K562 (cell line): Measurements from ENCODE around the gene AMMECR1. TPM values are rescaled to one million over a fixed set of nuclear protein-coding genes. Genes with fewer than 3 reads are reported as not detected.

Source experiments
- ATAC-seq: fragments of 200-7000 bp; cut with Tn5 transposase; 3 replicates; pipeline ENCODE4 v1.9.1; 2020; ENCODE audit warnings: moderate library complexity
- BruUV-seq: library from RNA; stranded (reverse); fragments of 400-500 nt; replicated peaks from 2 replicates; lab custom pipeline; 2021; lab: Mats Ljungman, UMichigan
- CTCF ChIA-PET: fragments of 300-600 bp; formaldehyde crosslinking; extraction: SDS; loops from one replicate; lab custom pipeline; 2021; ENCODE audit warnings: low intra/inter-chr PET ratio; lab: Yijun Ruan, JAX
- POLR2A ChIA-PET: fragments of 300-600, 350-650 bp; sonication (Branson Sonifier 250); formaldehyde crosslinking; extraction: SDS; loops from one replicate; lab custom pipeline; 2021; ENCODE audit warnings: antibody characterized with exemption, inconsistent platforms; lab: Yijun Ruan, JAX
- DNase-seq, 4 experiments: peaks; one replicate each; pipeline versions ENCODE4 v3.0.0 to v3.0.0-alpha.2; 2011 to 2018; ENCODE audit warnings: low spot score in 3 of 4, mixed read lengths in 3 of 4; ENCODE audit errors: extremely low read depth in 1 of 4
- FAIRE-seq: peaks from 2 replicates; lab custom pipeline; 2011; peaks lifted over from hg19 to GRCh38; lab: Jason Lieb, UNC
- H2AFZ ChIP-seq: 2 replicates; pipeline ENCODE4 v1.6.0; 2011; ENCODE audit warnings: low read depth, low read length, control low read depth, inconsistent platforms
- H3K27ac ChIP-seq: fragments of 200-600 bp; 3 replicates; pipeline ENCODE4 v1.8.0; 2011; ENCODE audit warnings: low read depth, mild to moderate bottlenecking, control low read depth, inconsistent platforms, low read length, moderate library complexity, mixed read lengths; ENCODE audit errors: extremely low read depth
- H3K27me3 ChIP-seq, 2 experiments: fragments of 300-600 bp in 1 of 2; 2 replicates in 1 of 2; 3 replicates in 1 of 2; pipeline versions ENCODE4 v1.6.0 to v1.8.0; 2011; ENCODE audit warnings: inconsistent platforms in 2 of 2, low read length in 2 of 2, mild to moderate bottlenecking in 1 of 2, mixed read lengths in 1 of 2, moderate library complexity in 1 of 2; ENCODE audit not compliant: control insufficient read depth in 2 of 2, insufficient read depth in 2 of 2
- H3K36me3 ChIP-seq: fragments of 300-600 bp; 3 replicates; pipeline ENCODE4 v1.8.0; 2011; ENCODE audit warnings: mild to moderate bottlenecking, low read length, inconsistent platforms; ENCODE audit not compliant: control insufficient read depth, insufficient read depth
- H3K4me1 ChIP-seq, 2 experiments: fragments of 200-600 bp in 1 of 2; replicated peaks in 1 of 2; 2 replicates in 1 of 2; 3 replicates in 1 of 2; pipeline versions ENCODE4 v1.5.1 to v1.8.0; 2011; ENCODE audit warnings: inconsistent platforms in 2 of 2, low read length in 2 of 2, mild to moderate bottlenecking in 1 of 2, mixed read lengths in 1 of 2, moderate library complexity in 1 of 2; ENCODE audit not compliant: control insufficient read depth in 2 of 2, insufficient read depth in 2 of 2
- H3K4me2 ChIP-seq: 2 replicates; pipeline ENCODE4 v1.6.1; 2011; ENCODE audit warnings: low read length, control low read depth, inconsistent platforms, mixed read lengths; ENCODE audit not compliant: insufficient read depth
- H3K4me3 ChIP-seq: fragments of 200-600 bp; sonication (generic), shearing (Covaris generic); 2 replicates; pipeline ENCODE4 v1.5.1; 2016; ENCODE audit warnings: control low read depth, inconsistent platforms
- H3K79me2 ChIP-seq: fragments of 200-600 bp; 3 replicates; pipeline ENCODE4 v1.8.0; 2011; ENCODE audit warnings: low read length, inconsistent platforms; ENCODE audit not compliant: control insufficient read depth, insufficient read depth
- H3K9ac ChIP-seq, 2 experiments: 2 replicates each; pipeline versions ENCODE4 v1.6.0 to v1.6.1; 2011; ENCODE audit warnings: low read depth in 2 of 2, low read length in 2 of 2, control low read depth in 1 of 2, inconsistent platforms in 1 of 2, mild to moderate bottlenecking in 1 of 2, mixed read lengths in 1 of 2; ENCODE audit not compliant: insufficient read depth in 1 of 2
- H3K9me1 ChIP-seq: one replicate; pipeline ENCODE4 v1.6.0; 2011; ENCODE audit warnings: inconsistent platforms, mild to moderate bottlenecking, low read length, moderate library complexity; ENCODE audit not compliant: control insufficient read depth, insufficient read depth
- H3K9me3 ChIP-seq: replicated peaks from 2 replicates; pipeline ENCODE4 v1.5.1; 2011; ENCODE audit warnings: low read depth, low read length, inconsistent platforms; ENCODE audit not compliant: control insufficient read depth, insufficient read depth
- H4K20me1 ChIP-seq: replicated peaks from 2 replicates; pipeline ENCODE4 v1.6.1; 2011; ENCODE audit warnings: low read length, inconsistent platforms, mixed read lengths; ENCODE audit not compliant: control insufficient read depth, insufficient read depth
- DPF2 ChIP-seq: fragments of 450-650 bp; IDR thresholded peaks from 2 replicates; pipeline ENCODE4 v1.6.1; 2016
- FOXA3 ChIP-seq, 2 experiments: fragments of 450-650 bp in 1 of 2; sonication (generic) in 1 of 2; formaldehyde crosslinking; IDR thresholded peaks in 1 of 2; conservative IDR thresholded peaks in 1 of 2; 2 replicates each; pipeline versions ENCODE4 v1.4.0 to v1.8.0; 2020 to 2022; ENCODE audit warnings: mild to moderate bottlenecking in 2 of 2, missing genetic modification reagents in 1 of 2
- FOXK2 ChIP-seq, 2 experiments: fragments of 450-650 bp; IDR thresholded peaks in 1 of 2; conservative IDR thresholded peaks in 1 of 2; 2 replicates each; pipeline ENCODE4 v1.6.1; 2016; ENCODE audit warnings: low read depth in 2 of 2, mild to moderate bottlenecking in 1 of 2
- GABPB1 ChIP-seq: sonication (generic); formaldehyde crosslinking; IDR thresholded peaks from 2 replicates; pipeline ENCODE4 v1.8.0; 2022; ENCODE audit warnings: mild to moderate bottlenecking, missing genetic modification reagents
- HDAC3 ChIP-seq: fragments of 450-650 bp; IDR thresholded peaks from 2 replicates; pipeline ENCODE4 v1.6.1; 2018; ENCODE audit warnings: borderline replicate concordance, mild to moderate bottlenecking, moderate library complexity; ENCODE audit not compliant: partially characterized antibody
- HSF4 ChIP-seq: fragments of 250-450 bp; sonication (Bioruptor Pico); IDR thresholded peaks from 2 replicates; pipeline ENCODE4 v2.1.2; 2022; ENCODE audit warnings: mild to moderate bottlenecking, moderate library complexity, borderline replicate concordance
- KAT7 ChIP-seq: sonication (generic); formaldehyde crosslinking; IDR thresholded peaks from 2 replicates; pipeline ENCODE4 v1.8.0; 2022; ENCODE audit warnings: missing genetic modification reagents, mild to moderate bottlenecking, borderline replicate concordance
- NR1H2 ChIP-seq: sonication (generic); formaldehyde crosslinking; IDR thresholded peaks from 2 replicates; pipeline ENCODE4 v1.4.0; 2020; ENCODE audit warnings: mild to moderate bottlenecking, missing genetic modification reagents
- YY1 ChIP-seq, 3 experiments: IDR thresholded peaks; 2 replicates each; pipeline ENCODE4 v1.6.1; 2011; ENCODE audit warnings: low read length in 2 of 3, mild to moderate bottlenecking in 2 of 3, moderate library complexity in 2 of 3, borderline replicate concordance in 1 of 3, control low read depth in 1 of 3, low read depth in 1 of 3; ENCODE audit not compliant: insufficient read depth in 3 of 3, insufficient replicate concordance in 2 of 3, control insufficient read depth in 1 of 3, insufficient read length in 1 of 3; ENCODE audit errors: extremely low read depth in 1 of 3
- ZNF124 ChIP-seq: sonication (generic); formaldehyde crosslinking; IDR thresholded peaks from 2 replicates; pipeline ENCODE4 v1.8.1; 2022; ENCODE audit warnings: missing genetic modification reagents
- ZNF184 ChIP-seq: sonication (generic); formaldehyde crosslinking; IDR thresholded peaks from 2 replicates; pipeline ENCODE4 v1.5.0; 2020; ENCODE audit warnings: missing genetic modification reagents
- WGBS: fragments of 100-300 bp; shearing (Covaris generic); methylation state at CpG from one replicate; pipeline ENCODE4 v1.1.6; 2016; ENCODE audit warnings: low coverage, mixed read lengths; ENCODE audit not compliant: insufficient coverage; ENCODE audit errors: missing lambda C conversion rate; 5-methylcytosine and 5-hydroxymethylcytosine counted together
- in situ Hi-C: fragments of 300-500 bp; cut with MboI; formaldehyde crosslinking; loops from 4 replicates; pipeline ENCODE4 v1.15.0; 2018; ENCODE audit warnings: inconsistent platforms, mixed read lengths
- intact Hi-C: fragments of 100-400 bp; cut with micrococcal nuclease; formaldehyde crosslinking; loops from 2 replicates; pipeline ENCODE4 v1.14.2; 2022
- polyA plus RNA-seq, 8 experiments: library from polyadenylated mRNA; depleted of rRNA in 4 of 8; stranded (reverse) in 5 of 8; unstranded in 3 of 8; fragments of >200 nt; fragmentation: Nextera tagmentation in 2 of 8; fragmentation: Illumina TruSeq in 1 of 8; extraction: Ambion mirVana in 2 of 8; extraction: Trizol in 1 of 8; gene quantifications; 2 replicates each; pipeline versions ENCODE4 v1.2.1 to v1.2.3, GENCODE V29; 2011 to 2014; ENCODE audit warnings: inconsistent platforms in 1 of 8, missing spikeins in 1 of 8
- total RNA-seq, 7 experiments: library from RNA; depleted of rRNA in 6 of 7; stranded (reverse); fragments of >200 nt in 6 of 7; fragmentation: Illumina TruSeq in 2 of 7; extraction: Trizol in 2 of 7; gene quantifications; 2 replicates each; pipeline versions ENCODE4 v1.2.1 to v1.2.3, GENCODE V29; 2011 to 2021; ENCODE audit warnings: low replicate concordance in 1 of 7
- TF ChIP-seq, protein P1 (sequence below): fragments of 450-650 bp; IDR thresholded peaks from 2 replicates; pipeline ENCODE4 v1.6.1; 2017; ENCODE audit warnings: antibody characterized with exemption, mild to moderate bottlenecking
- TF ChIP-seq, protein P2 (sequence below), 2 experiments: fragments of 450-650 bp; conservative IDR thresholded peaks; 2 replicates each; pipeline ENCODE4 v1.6.1; 2017; ENCODE audit warnings: mild to moderate bottlenecking in 2 of 2, moderate library complexity in 2 of 2
- TF ChIP-seq, protein P3 (sequence below): sonication (generic); formaldehyde crosslinking; IDR thresholded peaks from 2 replicates; pipeline ENCODE4 v1.8.0; 2022; ENCODE audit warnings: mild to moderate bottlenecking, missing genetic modification reagents

The AMMECR1 gene
- total and polyA plus RNA-seq, 9 of the 15 experiments (the other 6 are each of a cell fraction or from before 2014, with no cell fraction given): 13.9 to 36.7 (median 23.6) TPM

DNA sequence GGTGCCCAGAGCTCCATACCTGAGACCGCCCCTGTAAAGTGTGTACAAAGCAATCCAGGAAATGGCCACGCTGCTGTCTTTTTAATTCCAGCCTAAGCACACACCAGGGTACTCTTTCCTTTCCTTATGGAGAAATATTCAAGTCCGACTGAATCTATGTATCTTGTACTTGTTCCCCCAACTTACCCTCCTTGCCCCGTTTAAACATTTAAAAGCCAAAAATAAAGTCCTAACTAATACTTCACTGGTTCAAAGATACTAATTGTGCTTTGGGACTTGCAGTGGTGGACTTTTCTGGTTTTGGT is 731 bp upstream of the AMMECR1 start:
- DNase-seq (no peak), FAIRE-seq (no peak), ATAC-seq (peak; percentile 7)
- peaks cover 2% of the 10 kb centered on the region; the same call in 1 of the 3 replicates for H3K36me3 ChIP-seq
- no peak for TF ChIP-seq FOXA3 (CRISPR knock-in tag; conservative IDR thresholded peaks at IDR 0.05 in 1 of 2, IDR thresholded peaks at IDR 0.05 in 1 of 2)
- TF ChIP-seq GABPB1 (CRISPR knock-in tag): 0 out of 2 replicates have a peak, but pooled peaks have one; percentile 10
- TF ChIP-seq, protein P1, sequence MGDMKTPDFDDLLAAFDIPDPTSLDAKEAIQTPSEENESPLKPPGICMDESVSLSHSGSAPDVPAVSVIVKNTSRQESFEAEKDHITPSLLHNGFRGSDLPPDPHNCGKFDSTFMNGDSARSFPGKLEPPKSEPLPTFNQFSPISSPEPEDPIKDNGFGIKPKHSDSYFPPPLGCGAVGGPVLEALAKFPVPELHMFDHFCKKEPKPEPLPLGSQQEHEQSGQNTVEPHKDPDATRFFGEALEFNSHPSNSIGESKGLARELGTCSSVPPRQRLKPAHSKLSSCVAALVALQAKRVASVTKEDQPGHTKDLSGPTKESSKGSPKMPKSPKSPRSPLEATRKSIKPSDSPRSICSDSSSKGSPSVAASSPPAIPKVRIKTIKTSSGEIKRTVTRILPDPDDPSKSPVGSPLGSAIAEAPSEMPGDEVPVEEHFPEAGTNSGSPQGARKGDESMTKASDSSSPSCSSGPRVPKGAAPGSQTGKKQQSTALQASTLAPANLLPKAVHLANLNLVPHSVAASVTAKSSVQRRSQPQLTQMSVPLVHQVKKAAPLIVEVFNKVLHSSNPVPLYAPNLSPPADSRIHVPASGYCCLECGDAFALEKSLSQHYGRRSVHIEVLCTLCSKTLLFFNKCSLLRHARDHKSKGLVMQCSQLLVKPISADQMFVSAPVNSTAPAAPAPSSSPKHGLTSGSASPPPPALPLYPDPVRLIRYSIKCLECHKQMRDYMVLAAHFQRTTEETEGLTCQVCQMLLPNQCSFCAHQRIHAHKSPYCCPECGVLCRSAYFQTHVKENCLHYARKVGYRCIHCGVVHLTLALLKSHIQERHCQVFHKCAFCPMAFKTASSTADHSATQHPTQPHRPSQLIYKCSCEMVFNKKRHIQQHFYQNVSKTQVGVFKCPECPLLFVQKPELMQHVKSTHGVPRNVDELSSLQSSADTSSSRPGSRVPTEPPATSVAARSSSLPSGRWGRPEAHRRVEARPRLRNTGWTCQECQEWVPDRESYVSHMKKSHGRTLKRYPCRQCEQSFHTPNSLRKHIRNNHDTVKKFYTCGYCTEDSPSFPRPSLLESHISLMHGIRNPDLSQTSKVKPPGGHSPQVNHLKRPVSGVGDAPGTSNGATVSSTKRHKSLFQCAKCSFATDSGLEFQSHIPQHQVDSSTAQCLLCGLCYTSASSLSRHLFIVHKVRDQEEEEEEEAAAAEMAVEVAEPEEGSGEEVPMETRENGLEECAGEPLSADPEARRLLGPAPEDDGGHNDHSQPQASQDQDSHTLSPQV: peak; percentile 77; the same call in 1 of the 2 replicates
- TF ChIP-seq, protein P2, sequence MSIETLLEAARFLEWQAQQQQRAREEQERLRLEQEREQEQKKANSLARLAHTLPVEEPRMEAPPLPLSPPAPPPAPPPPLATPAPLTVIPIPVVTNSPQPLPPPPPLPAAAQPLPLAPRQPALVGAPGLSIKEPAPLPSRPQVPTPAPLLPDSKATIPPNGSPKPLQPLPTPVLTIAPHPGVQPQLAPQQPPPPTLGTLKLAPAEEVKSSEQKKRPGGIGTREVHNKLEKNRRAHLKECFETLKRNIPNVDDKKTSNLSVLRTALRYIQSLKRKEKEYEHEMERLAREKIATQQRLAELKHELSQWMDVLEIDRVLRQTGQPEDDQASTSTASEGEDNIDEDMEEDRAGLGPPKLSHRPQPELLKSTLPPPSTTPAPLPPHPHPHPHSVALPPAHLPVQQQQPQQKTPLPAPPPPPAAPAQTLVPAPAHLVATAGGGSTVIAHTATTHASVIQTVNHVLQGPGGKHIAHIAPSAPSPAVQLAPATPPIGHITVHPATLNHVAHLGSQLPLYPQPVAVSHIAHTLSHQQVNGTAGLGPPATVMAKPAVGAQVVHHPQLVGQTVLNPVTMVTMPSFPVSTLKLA (conservative IDR thresholded peaks at IDR 0.05): 0 out of 4 replicates have a peak, but pooled peaks of 1 of the 2 experiments have one; percentile 2
- peak; percentile 21 for TF ChIP-seq HDAC3
- TF ChIP-seq DPF2: peak; percentile 5; the same call in 1 of the 2 replicates
- TF ChIP-seq ZNF124 (CRISPR knock-in tag): no peak
- 0 out of 2 replicates have a peak, but pooled peaks have one; percentile 10 for TF ChIP-seq KAT7 (CRISPR knock-in tag)
- TF ChIP-seq NR1H2 (CRISPR knock-in tag): no peak
- TF ChIP-seq, protein P3, sequence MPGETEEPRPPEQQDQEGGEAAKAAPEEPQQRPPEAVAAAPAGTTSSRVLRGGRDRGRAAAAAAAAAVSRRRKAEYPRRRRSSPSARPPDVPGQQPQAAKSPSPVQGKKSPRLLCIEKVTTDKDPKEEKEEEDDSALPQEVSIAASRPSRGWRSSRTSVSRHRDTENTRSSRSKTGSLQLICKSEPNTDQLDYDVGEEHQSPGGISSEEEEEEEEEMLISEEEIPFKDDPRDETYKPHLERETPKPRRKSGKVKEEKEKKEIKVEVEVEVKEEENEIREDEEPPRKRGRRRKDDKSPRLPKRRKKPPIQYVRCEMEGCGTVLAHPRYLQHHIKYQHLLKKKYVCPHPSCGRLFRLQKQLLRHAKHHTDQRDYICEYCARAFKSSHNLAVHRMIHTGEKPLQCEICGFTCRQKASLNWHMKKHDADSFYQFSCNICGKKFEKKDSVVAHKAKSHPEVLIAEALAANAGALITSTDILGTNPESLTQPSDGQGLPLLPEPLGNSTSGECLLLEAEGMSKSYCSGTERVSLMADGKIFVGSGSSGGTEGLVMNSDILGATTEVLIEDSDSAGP (CRISPR knock-in tag): no peak
- peak in 1 of 2 experiments; percentile 6; a peak in 1 of 4 replicates for TF ChIP-seq FOXK2 (conservative IDR thresholded peaks at IDR 0.05 in 1 of 2, IDR thresholded peaks at IDR 0.05 in 1 of 2; ENCODE audit: low read depth in 2 of 2)
- TF ChIP-seq HSF4 (CRISPR knock-in tag): no peak
- TF ChIP-seq ZNF184 (CRISPR knock-in tag): no peak
- peak in 1 of 3 experiments; percentile 31 for TF ChIP-seq YY1 (IDR thresholded peaks at IDR 0.05; ENCODE audit: borderline replicate concordance in 1 of 3, control insufficient read depth in 1 of 3, extremely low read depth in 1 of 3, insufficient read depth in 3 of 3, insufficient read length in 1 of 3, insufficient replicate concordance in 2 of 3, low read depth in 1 of 3, low read length in 2 of 3)
- H2AFZ ChIP-seq: peak overlapping the region; percentile 87
- H3K79me2 ChIP-seq: peaks cover 49% of the 10 kb centered on the region
- ChIA-PET CTCF (no interaction called here), POLR2A (interaction anchor here (0.8 to 1.7 kb wide), 4 partner anchors 23 to 158 kb away, joined by 3 to 4 read pairs (median 4); no protein-coding TSS in a partner anchor)
- peak overlapping the region; percentile 90 for H3K27ac ChIP-seq
- H3K4me1 ChIP-seq: peaks cover 3 to 30% of the 10 kb centered on the region in 2 experiments; a peak in 2 of 5 replicates
- H3K9me1 ChIP-seq: no peaks in the 10 kb centered on the region
- H3K9ac ChIP-seq: peak overlapping the region; percentile 92 to 95
- no peaks in the 10 kb centered on the region for H3K9me3 ChIP-seq
- intact Hi-C loops: loop anchor here (2.0 to 5.0 kb wide), 3 partner anchors 84 to 141 kb away; no protein-coding TSS in a partner anchor
- H3K4me2 ChIP-seq: peak overlapping the region; percentile 95
- H3K4me3 ChIP-seq: peak overlapping the region; percentile 95
- TSS peak; percentile 95 for BruUV-seq
- H3K27me3 ChIP-seq: no peaks in the 10 kb centered on the region
- peaks cover 12% of the 10 kb centered on the region for H4K20me1 ChIP-seq
- in situ Hi-C loops: no loop called here
- WGBS: 4% methylated on average over 4 of the region's 4 CpGs
